Measurements from ENCODE around the gene RNF32. TPM values are rescaled to one million over a fixed set of nuclear protein-coding genes. Genes with fewer than 3 reads are reported as not detected.
A peak's percentile ranks its signal among the peaks of the same experiment; 100 is the strongest.

Gene RNF32
- total and polyA plus RNA-seq, 2 of the 13 experiments (the other 11 are each of a cell fraction or from before 2014, with no cell fraction given), result not detected

GRCh38 chr7:156617215-156617614 is 23.4 kb upstream of the RNF32 start:
- ChIA-PET CTCF (ENCODE audit: low intra/inter-chr PET ratio, low total read pairs) (no interaction called here), POLR2A (no interaction called here)
- H3K4me2 ChIP-seq (ENCODE audit: low read depth, low read length), result peak overlapping the region; percentile 98
- H3K36me3 ChIP-seq (replicated peaks in 1 of 2; ENCODE audit: control insufficient read depth in 1 of 2, insufficient read depth in 2 of 2, low read length in 2 of 2), result no peaks in the 10 kb centered on the region
- no peaks in the 10 kb centered on the region for H4K20me1 ChIP-seq (ENCODE audit: insufficient read depth, low read length)
- H3K9ac ChIP-seq (ENCODE audit: insufficient read depth, low read depth, low read length), result peak overlapping the region; percentile 98
- H3K9me3 ChIP-seq (ENCODE audit: low read length), result peaks cover 10% of the 10 kb centered on the region
- WGBS (ENCODE audit: low lambda C conversion rate), result 56% methylated on average over 11 of the region's 11 CpGs
- no TSS peak for BruUV-seq (replicated peaks)
- intact Hi-C loops (cut with micrococcal nuclease; ENCODE audit: unreplicated experiment) (no loop called here), in situ Hi-C loops (cut with HindIII; ENCODE audit: extremely low pct_ligation_motif_present, low pct_unique_long_range_greater_than_20kb) (loop anchor here (5.0 kb wide), 1 partner anchor 100 kb away; no protein-coding TSS in a partner anchor)
- ATAC-seq (no peak), DNase-seq (ENCODE audit: low spot score) (no peak), FAIRE-seq (peak; percentile 26)
- H3K27ac ChIP-seq (ENCODE audit: extremely low read length, insufficient read depth, low read length), result peak overlapping the region; percentile 100
- H2AFZ ChIP-seq (ENCODE audit: low read length), result no peak overlapping the region
- peaks cover 71% of the 10 kb centered on the region for H3K4me1 ChIP-seq (ENCODE audit: insufficient read depth, low read length)
- no peaks in the 10 kb centered on the region for H3K27me3 ChIP-seq (ENCODE audit: control insufficient read depth in 1 of 2, insufficient read depth in 2 of 2, low read length in 2 of 2)
- peak overlapping the region; percentile 72 to 78 (median 75) for H3K4me3 ChIP-seq (replicated peaks in 1 of 3; ENCODE audit: insufficient read depth in 1 of 3, low read depth in 2 of 3, low read length in 3 of 3)
- H3K79me2 ChIP-seq (ENCODE audit: insufficient read depth, low read length), result no peaks in the 10 kb centered on the region
- TF ChIP-seq ZBTB4 (CRISPR knock-in tag; IDR thresholded peaks at IDR 0.05; ENCODE audit: borderline replicate concordance), result peak; percentile 90; the same call in 1 of the 2 replicates
- TF ChIP-seq TIGD3 (CRISPR knock-in tag; IDR thresholded peaks at IDR 0.05; ENCODE audit: borderline replicate concordance), result 0 out of 2 replicates have a peak, but pooled peaks have one; percentile 74
- no peak for TF ChIP-seq ZSCAN30 (CRISPR knock-in tag; IDR thresholded peaks at IDR 0.05)
- no peak for TF ChIP-seq ZNF264 (CRISPR knock-in tag; IDR thresholded peaks at IDR 0.05)
- TF ChIP-seq ARID4A (CRISPR knock-in tag; IDR thresholded peaks at IDR 0.05; ENCODE audit: borderline replicate concordance), result no peak; the same call in 1 of the 2 replicates
- no peak for TF ChIP-seq BRD4 (CRISPR knock-in tag; IDR thresholded peaks at IDR 0.05)
- TF ChIP-seq ZNF687 (CRISPR knock-in tag; IDR thresholded peaks at IDR 0.05), result peak; percentile 39; the same call in 1 of the 2 replicates
- TF ChIP-seq ZBTB1 (CRISPR knock-in tag; IDR thresholded peaks at IDR 0.05; ENCODE audit: borderline replicate concordance), result no peak
- no peak for TF ChIP-seq CREB3 (CRISPR knock-in tag; IDR thresholded peaks at IDR 0.05)

All from HepG2 (cell line).